Memory B cell (primary cell): Measurements from ENCODE around the gene OSER1.

Experiments
- ATAC-seq: fragments of 150-1000 bp; cut with Tn5 transposase; 2 replicates; pipeline ENCODE4 v1.10.0; 2021; ENCODE audit warnings: low read depth, mild to moderate bottlenecking, moderate library complexity
- DNase-seq, 2 donors: peaks; one replicate each; pipeline ENCODE4 v3.0.0; 2022; ENCODE audit warnings: low spot score in 2 of 2
- H3K27ac Mint-ChIP-seq: one replicate; pipeline ENCODE4 v1.8.0; 2022; ENCODE audit warnings: mild to moderate bottlenecking, moderate library complexity, mixed read lengths
- H3K27me3 Mint-ChIP-seq: one replicate; pipeline ENCODE4 v1.8.0; 2022; ENCODE audit warnings: mixed read lengths
- H3K36me3 Mint-ChIP-seq: one replicate; pipeline ENCODE4 v1.8.0; 2022; ENCODE audit warnings: mild to moderate bottlenecking, mixed read lengths
- H3K4me1 Mint-ChIP-seq: one replicate; pipeline ENCODE4 v1.8.0; 2022; ENCODE audit warnings: mixed read lengths
- H3K4me3 Mint-ChIP-seq: one replicate; pipeline ENCODE4 v1.8.0; 2022; ENCODE audit warnings: mild to moderate bottlenecking, moderate library complexity, mixed read lengths
- H3K9me3 Mint-ChIP-seq: one replicate; pipeline ENCODE4 v1.8.0; 2022; ENCODE audit warnings: mixed read lengths

The OSER1 gene

DNA sequence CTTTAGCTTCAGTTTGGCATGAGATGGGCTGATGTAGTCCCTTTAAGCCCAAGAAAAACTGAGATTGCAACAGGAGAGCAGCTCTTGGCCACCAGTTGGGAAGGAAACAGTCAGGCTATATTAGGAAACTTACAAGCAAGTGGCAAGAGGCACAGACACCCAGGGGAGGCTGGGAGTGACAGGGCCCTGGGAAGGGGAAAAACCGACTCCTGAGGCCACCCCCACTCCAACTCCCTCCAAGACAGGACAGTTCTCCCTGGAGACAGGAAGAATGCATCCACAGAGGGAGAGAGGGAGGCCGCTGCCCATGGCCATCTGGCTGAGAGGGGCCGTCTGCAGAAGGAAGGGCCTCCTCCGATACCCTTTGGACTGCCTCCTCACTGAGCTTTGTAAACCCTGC, 44.1 kb downstream of the OSER1 start:
- H3K27me3 Mint-ChIP-seq, result peaks cover 37% of the 10 kb centered on the region
- no peak for DNase-seq

GRCh38 chr20:44166008-44166407, 44.6 kb downstream of the OSER1 start:
- Mint-ChIP-seq H3K4me3 (no peak overlapping the region), H3K36me3 (no peaks in the 10 kb centered on the region), H3K27me3 (peaks cover 35% of the 10 kb centered on the region), H3K9me3 (peaks cover 3% of the 10 kb centered on the region), H3K27ac (no peak overlapping the region), H3K4me1 (no peaks in the 10 kb centered on the region)
- DNase-seq (no peak), ATAC-seq (no peak)

More for the DNA sequence above, 44.1 kb downstream of the OSER1 start:
- Mint-ChIP-seq H3K36me3 (no peaks in the 10 kb centered on the region), H3K27ac (no peak overlapping the region), H3K4me1 (peaks cover 1% of the 10 kb centered on the region), H3K4me3 (no peak overlapping the region), H3K9me3 (peaks cover 3% of the 10 kb centered on the region)
- no peak for ATAC-seq

GRCh38 chr20:44160133-44160532, 50.4 kb downstream of the OSER1 start:
- H3K27ac Mint-ChIP-seq, result no peak overlapping the region
- DNase-seq, result no peak
- peaks cover 8% of the 10 kb centered on the region for H3K9me3 Mint-ChIP-seq
- ATAC-seq, result no peak
- H3K27me3 Mint-ChIP-seq, result peaks cover 27% of the 10 kb centered on the region
- H3K36me3 Mint-ChIP-seq, result no peaks in the 10 kb centered on the region
- no peaks in the 10 kb centered on the region for H3K4me1 Mint-ChIP-seq
- no peak overlapping the region for H3K4me3 Mint-ChIP-seq

DNA sequence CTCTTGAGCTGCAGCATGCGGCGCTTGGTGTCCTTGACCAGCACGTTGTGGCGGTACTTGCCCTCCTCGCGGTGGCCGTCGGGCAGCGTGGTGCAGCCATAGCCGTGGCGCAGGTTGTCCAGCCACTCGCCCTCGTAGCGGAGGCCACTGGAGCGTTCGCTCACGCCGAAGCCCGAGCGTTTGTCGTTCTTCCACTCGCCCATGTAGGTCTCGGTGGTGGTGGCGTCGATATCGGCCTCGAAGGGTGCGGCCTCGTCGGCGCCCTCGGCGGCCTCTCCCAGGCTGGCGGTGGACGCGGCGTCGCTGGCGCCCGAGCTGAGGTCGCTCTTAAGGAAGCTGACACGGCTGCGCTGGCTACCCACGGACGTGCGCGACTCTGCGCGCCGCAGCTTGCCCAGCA, 50.9 kb downstream of the OSER1 start:
- Mint-ChIP-seq H3K9me3 (peaks cover 8% of the 10 kb centered on the region), H3K4me1 (no peaks in the 10 kb centered on the region), H3K27ac (no peak overlapping the region), H3K36me3 (no peaks in the 10 kb centered on the region), H3K27me3 (peaks cover 27% of the 10 kb centered on the region), H3K4me3 (no peak overlapping the region)
- DNase-seq, result no peak
- ATAC-seq, result no peak

GRCh38 chr20:44159125-44159524, 51.4 kb downstream of the OSER1 start:
- peaks cover 27% of the 10 kb centered on the region for H3K27me3 Mint-ChIP-seq
- no peak for ATAC-seq
- no peak overlapping the region for H3K4me3 Mint-ChIP-seq
- peaks cover 8% of the 10 kb centered on the region for H3K9me3 Mint-ChIP-seq
- no peak overlapping the region for H3K27ac Mint-ChIP-seq
- H3K4me1 Mint-ChIP-seq, result no peaks in the 10 kb centered on the region
- no peaks in the 10 kb centered on the region for H3K36me3 Mint-ChIP-seq
- no peak for DNase-seq

- no peak for ATAC-seq
- H3K27me3 Mint-ChIP-seq, result peaks cover 16% of the 10 kb centered on the region
- peaks cover 7% of the 10 kb centered on the region for H3K9me3 Mint-ChIP-seq
- no peak for DNase-seq
- H3K27ac Mint-ChIP-seq, result no peak overlapping the region
- H3K4me3 Mint-ChIP-seq, result no peak overlapping the region
- no peaks in the 10 kb centered on the region for H3K4me1 Mint-ChIP-seq
- no peaks in the 10 kb centered on the region for H3K36me3 Mint-ChIP-seq
Observed at GRCh38 chr20:44157061-44157460, 53.5 kb downstream of the OSER1 start.

GRCh38 chr20:44154521-44155001, 56.0 kb downstream of the OSER1 start:
- no peak overlapping the region for H3K27ac Mint-ChIP-seq
- peaks cover 5% of the 10 kb centered on the region for H3K9me3 Mint-ChIP-seq
- no peaks in the 10 kb centered on the region for H3K36me3 Mint-ChIP-seq
- ATAC-seq, result no peak
- peaks cover 16% of the 10 kb centered on the region for H3K27me3 Mint-ChIP-seq
- no peak overlapping the region for H3K4me3 Mint-ChIP-seq
- DNase-seq, result no peak
- H3K4me1 Mint-ChIP-seq, result no peaks in the 10 kb centered on the region

DNA sequence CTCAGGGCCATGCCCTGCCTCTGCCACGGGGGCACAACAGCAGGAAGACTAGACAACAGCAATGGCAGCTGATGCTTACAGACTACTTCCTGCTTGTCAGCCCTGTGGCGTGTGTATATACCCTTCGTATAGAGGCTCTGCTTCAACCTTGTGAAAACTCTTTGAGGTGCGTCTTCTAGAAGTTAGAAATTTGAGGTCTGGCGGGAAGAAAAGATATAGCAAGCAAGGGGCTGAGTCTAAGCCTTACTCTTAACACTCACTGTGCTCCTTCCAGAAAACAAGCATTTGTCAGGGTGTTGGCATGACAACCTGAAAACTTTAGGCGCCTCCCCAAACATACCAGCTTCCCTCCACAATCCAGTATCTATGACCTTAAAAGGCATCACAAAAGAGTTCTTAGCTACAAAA, 56.9 kb downstream of the OSER1 start:
- peaks cover 13% of the 10 kb centered on the region for H3K27me3 Mint-ChIP-seq
- H3K9me3 Mint-ChIP-seq, result no peaks in the 10 kb centered on the region
- no peaks in the 10 kb centered on the region for H3K36me3 Mint-ChIP-seq
- no peak for ATAC-seq
- H3K4me3 Mint-ChIP-seq, result no peak overlapping the region
- H3K27ac Mint-ChIP-seq, result no peak overlapping the region
- DNase-seq, result no peak
- no peaks in the 10 kb centered on the region for H3K4me1 Mint-ChIP-seq

DNA sequence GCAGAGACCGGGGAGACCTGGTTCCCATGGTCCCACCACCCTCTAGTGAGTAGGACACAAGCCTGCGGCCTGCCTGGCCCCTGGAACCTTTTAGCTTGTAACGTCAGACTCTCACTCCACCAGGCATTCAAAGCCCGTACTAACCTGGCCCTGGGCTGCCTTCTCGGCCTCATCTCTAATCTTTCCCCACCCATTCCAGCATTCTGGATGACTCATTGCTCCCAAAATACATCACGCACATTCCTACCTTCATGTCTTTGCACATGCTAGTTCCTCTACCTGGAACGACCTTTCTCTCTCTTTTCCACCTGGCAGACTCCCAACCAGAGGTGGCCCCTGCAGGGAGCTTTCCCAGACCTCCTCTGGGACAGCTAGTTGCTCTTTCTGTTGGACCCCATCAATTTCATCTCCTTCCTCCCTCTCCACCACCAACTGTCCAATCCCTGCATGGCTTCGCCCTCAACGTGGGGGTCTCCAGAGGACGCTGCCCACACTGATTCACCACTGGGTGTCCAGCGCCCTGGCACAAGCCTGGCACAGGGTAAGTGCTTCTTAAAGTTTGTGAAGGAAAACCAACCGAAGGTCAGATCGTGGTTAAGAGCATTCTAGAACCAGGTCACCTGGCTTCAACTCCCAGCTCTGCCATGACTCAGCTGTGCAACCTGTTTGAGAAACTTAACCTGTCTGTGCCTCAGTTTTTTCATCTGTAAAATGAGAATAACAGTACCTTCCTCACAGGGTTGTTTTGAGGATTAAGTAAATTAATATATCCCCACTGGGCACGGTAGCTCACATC, 58.8 kb downstream of the OSER1 start:
- Mint-ChIP-seq H3K27me3 (peaks cover 8% of the 10 kb centered on the region), H3K9me3 (no peaks in the 10 kb centered on the region), H3K27ac (no peak overlapping the region), H3K4me1 (no peaks in the 10 kb centered on the region), H3K4me3 (no peak overlapping the region), H3K36me3 (no peaks in the 10 kb centered on the region)
- ATAC-seq, result no peak
- DNase-seq, result no peak

- Mint-ChIP-seq H3K4me1 (no peaks in the 10 kb centered on the region), H3K27me3 (peaks cover 13% of the 10 kb centered on the region), H3K9me3 (no peaks in the 10 kb centered on the region), H3K27ac (no peak overlapping the region), H3K4me3 (no peak overlapping the region), H3K36me3 (no peaks in the 10 kb centered on the region)
- DNase-seq, result no peak
- ATAC-seq, result no peak
Observed at GRCh38 chr20:44146272-44146671, 64.3 kb downstream of the OSER1 start.
